DND-41 (cell line): Measurements from ENCODE around the gene ADPRH.

Experiments
- EZH2 ChIP-seq: IDR thresholded peaks from 3 replicates; pipeline ENCODE4 v1.6.1; 2012; ENCODE audit warnings: borderline replicate concordance, low read depth, mild to moderate bottlenecking, moderate library complexity, low read length, inconsistent platforms; ENCODE audit not compliant: severe bottlenecking
- TF ChIP-seq, protein P1 (sequence below): IDR thresholded peaks from 2 replicates; pipeline ENCODE4 v1.5.1; 2012; ENCODE audit warnings: borderline replicate concordance, low read length, moderate library complexity, mild to moderate bottlenecking; ENCODE audit not compliant: poor library complexity, severe bottlenecking; ENCODE audit errors: extremely low read depth

DNA sequence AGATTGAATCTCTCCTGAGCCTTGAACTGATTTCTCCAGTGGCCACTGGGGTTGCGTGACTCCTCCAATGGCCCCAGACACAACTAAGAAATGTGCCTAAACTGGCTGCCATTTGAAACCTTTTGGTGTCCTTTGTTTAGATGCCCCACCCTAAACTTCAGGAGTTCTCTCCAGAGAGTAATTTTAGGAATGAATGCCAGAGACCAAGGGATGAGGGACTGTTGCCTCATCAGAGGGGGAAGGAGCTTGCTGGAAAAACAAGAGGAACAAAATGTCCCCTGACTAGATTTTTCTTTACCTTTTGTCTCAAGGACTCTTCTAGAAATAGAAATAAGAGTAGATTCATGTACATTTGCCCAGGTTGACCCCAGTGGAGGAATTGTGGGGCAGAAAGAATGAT is 8.1 kb upstream of the ADPRH start:
- no peak for TF ChIP-seq EZH2
- TF ChIP-seq, protein P1, sequence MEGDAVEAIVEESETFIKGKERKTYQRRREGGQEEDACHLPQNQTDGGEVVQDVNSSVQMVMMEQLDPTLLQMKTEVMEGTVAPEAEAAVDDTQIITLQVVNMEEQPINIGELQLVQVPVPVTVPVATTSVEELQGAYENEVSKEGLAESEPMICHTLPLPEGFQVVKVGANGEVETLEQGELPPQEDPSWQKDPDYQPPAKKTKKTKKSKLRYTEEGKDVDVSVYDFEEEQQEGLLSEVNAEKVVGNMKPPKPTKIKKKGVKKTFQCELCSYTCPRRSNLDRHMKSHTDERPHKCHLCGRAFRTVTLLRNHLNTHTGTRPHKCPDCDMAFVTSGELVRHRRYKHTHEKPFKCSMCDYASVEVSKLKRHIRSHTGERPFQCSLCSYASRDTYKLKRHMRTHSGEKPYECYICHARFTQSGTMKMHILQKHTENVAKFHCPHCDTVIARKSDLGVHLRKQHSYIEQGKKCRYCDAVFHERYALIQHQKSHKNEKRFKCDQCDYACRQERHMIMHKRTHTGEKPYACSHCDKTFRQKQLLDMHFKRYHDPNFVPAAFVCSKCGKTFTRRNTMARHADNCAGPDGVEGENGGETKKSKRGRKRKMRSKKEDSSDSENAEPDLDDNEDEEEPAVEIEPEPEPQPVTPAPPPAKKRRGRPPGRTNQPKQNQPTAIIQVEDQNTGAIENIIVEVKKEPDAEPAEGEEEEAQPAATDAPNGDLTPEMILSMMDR: no peak
